GM12873 (cell line): Measurements from ENCODE around the gene EVL.

ENCODE experiments used
- CTCF ChIP-seq: IDR thresholded peaks from 2 replicates; pipeline ENCODE4 v1.5.1; 2012; ENCODE audit warnings: low read depth, mild to moderate bottlenecking, moderate library complexity, low read length, control low read depth; ENCODE audit not compliant: insufficient read depth; ENCODE audit errors: missing control alignments

The EVL gene

GRCh38 chr14:100092832-100093231 is 27.6 kb downstream of the EVL start:
- no peak for TF ChIP-seq CTCF

GRCh38 chr14:100093319-100093718 is 28.1 kb downstream of the EVL start:
- no peak for TF ChIP-seq CTCF

DNA sequence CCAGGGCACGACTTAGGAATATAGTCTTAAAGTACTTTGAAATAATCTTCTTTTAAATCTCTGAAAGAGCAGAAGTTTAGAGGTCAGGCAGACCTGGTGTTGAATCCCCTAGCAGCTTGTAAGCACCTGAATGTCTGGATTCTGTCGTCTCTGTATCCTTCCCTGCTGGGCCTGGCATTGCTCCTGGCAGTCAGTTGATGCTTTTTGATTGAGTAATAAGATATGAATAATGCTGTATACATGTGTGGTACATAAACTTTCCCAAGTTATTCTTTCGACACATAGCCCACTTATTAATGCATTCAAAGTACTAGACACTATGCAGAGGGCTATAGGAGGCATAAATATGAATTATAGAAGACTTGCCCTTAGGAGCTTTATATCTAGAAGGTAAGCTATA is 31.4 kb downstream of the EVL start:
- no peak for TF ChIP-seq CTCF

- TF ChIP-seq CTCF, result no peak
Observed at GRCh38 chr14:100098171-100098570, 32.9 kb downstream of the EVL start.

DNA sequence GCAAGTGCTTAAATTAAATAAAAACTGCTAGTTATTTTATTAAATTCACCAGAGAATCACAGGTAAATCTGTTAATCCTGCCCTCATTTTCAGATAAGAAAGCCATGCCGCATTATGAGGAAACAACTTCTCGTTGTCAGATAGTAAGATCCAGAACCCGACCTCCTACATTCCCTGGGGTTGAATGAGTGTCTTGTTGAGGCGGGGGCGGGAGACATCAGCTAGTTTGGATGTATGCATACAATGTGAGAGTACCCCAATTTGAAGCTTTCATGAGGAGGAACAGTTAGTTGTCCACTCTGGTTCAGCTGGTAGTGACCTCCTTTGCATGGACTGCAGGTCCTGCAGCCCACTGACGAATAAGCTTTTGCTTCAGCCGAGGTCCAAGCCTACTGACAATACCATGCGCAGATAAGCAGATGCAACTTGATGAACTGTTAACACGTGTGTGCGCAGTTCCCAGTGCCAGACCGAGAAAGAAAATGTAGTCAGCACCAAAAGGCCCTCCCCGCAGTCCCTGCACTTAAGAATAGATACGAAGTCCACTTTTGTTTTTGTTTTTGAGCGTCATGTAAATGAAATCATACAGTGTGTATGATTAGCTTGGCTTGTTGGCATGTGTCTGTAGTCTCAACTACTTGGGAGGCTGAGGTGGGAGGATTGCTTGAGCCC is 34.9 kb downstream of the EVL start:
- no peak for TF ChIP-seq CTCF

- no peak for TF ChIP-seq CTCF
Observed at GRCh38 chr14:100102156-100102785, 37.0 kb downstream of the EVL start.

DNA sequence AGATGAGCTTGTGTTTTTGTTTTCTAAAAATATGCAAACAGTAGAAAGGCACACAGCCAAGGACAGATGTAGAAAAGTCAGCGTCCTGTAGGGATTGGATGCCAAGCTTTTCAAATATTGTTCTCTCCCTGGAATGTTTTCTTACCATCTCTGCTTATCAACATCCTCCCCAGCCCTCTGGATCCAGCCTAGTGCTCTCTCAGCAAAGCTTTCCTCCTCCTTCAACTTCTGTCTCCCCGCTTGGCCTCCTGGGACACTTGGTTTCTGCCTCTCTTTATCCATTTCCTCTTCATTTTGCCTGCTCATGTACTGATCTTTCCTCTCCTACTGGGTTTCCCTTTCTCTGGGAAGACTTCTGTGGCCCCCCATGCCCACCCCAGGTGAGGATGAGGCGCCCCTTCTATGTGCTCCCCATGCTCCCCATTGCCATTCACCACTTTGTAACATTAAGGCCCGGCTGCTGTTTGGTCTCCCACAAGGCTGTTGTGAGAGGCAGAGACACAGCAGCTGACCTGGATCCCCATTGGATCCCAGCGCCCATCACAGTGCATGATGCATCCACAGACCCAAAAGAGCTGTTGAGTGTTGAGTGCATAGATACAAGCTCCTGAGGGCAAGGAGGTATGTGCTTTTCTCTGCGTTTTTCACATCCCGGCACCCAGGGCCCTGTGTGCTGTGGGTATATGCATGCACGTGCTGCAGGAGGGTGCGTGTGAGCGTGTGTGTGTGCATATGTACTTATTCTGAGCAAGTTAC is 38.2 kb downstream of the EVL start:
- no peak for TF ChIP-seq CTCF
